Bronchial epithelial cell (primary cell): ENCODE measurements around the gene FXYD1. TPM values are rescaled to one million over a fixed set of nuclear protein-coding genes. Genes with fewer than 3 reads are reported as not detected.
A peak's percentile ranks its signal among the peaks of the same experiment; 100 is the strongest.

Experiments
- DNase-seq: peaks from one replicate; pipeline ENCODE4 v3.0.0-alpha.2; 2010; ENCODE audit warnings: low read depth
- FAIRE-seq: peaks from 2 replicates; lab custom pipeline; 2011; peaks lifted over from hg19 to GRCh38; lab: Jason Lieb, UNC
- H3K27me3 ChIP-seq: 2 replicates; pipeline ENCODE4 v1.5.1; 2011; ENCODE audit warnings: low read length; ENCODE audit not compliant: control insufficient read depth, insufficient read depth
- H3K36me3 ChIP-seq: 2 replicates; pipeline ENCODE4 v1.5.1; 2011; ENCODE audit warnings: low read length; ENCODE audit not compliant: control insufficient read depth, insufficient read depth
- H3K4me3 ChIP-seq: 2 replicates; pipeline ENCODE4 v1.5.1; 2011; ENCODE audit warnings: mild to moderate bottlenecking, low read depth, low read length, control low read depth
- CTCF ChIP-seq: IDR thresholded peaks from 2 replicates; pipeline ENCODE4 v1.5.1; 2011; ENCODE audit warnings: mild to moderate bottlenecking, moderate library complexity, low read length, control low read depth, inconsistent platforms; ENCODE audit not compliant: insufficient read depth, severe bottlenecking
- total RNA-seq: library from RNA; depleted of rRNA; stranded (reverse); fragments of >200 nt; gene quantifications from 2 replicates; pipeline ENCODE4 v1.2.1, GENCODE V29; 2014

FXYD1 gene
- total RNA-seq, 1 donor from 2014 or later, result not detected

DNA sequence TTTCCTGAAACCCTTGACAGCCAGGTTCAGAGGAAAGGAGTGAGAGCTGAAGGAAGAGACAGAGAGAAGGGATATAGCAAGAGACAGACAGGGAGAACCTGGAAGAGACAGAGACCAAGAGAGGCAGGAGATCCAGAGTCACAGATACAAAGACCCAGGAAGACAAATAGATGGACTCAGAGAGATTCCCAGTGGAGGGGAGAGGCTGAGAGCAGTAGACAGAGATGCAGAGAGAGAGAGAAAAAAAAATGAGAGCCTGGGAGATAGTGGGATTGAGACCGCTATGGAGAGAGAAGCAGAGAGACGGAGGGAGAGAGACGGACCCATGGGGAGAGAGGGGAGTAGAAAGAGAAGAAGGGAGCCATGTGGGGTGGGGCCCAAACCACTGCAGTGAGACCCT lies 5.2 kb downstream of the FXYD1 start:
- peaks cover 17% of the 10 kb centered on the region for H3K27me3 ChIP-seq
- FAIRE-seq (no peak), DNase-seq (no peak)
- H3K36me3 ChIP-seq, result no peaks in the 10 kb centered on the region
- H3K4me3 ChIP-seq, result no peak overlapping the region
- TF ChIP-seq CTCF, result no peak

- Histone ChIP-seq H3K4me3 (no peak overlapping the region), H3K36me3 (no peaks in the 10 kb centered on the region), H3K27me3 (peaks cover 17% of the 10 kb centered on the region)
- no peak for DNase-seq
- FAIRE-seq, result no peak
- no peak for TF ChIP-seq CTCF
Measured at GRCh38 chr19:35144259-35144599, 5.6 kb downstream of the FXYD1 start.

- no peak for FAIRE-seq
- TF ChIP-seq CTCF, result no peak
- peaks cover 17% of the 10 kb centered on the region for H3K27me3 ChIP-seq
- H3K36me3 ChIP-seq, result no peaks in the 10 kb centered on the region
- DNase-seq, result peak; percentile 61
- H3K4me3 ChIP-seq, result no peak overlapping the region
Measured at GRCh38 chr19:35144600-35145436, 6.2 kb downstream of the FXYD1 start.

- no peaks in the 10 kb centered on the region for H3K36me3 ChIP-seq
- DNase-seq (no peak), FAIRE-seq (peak; percentile 76)
- H3K4me3 ChIP-seq, result no peak overlapping the region
- peaks cover 17% of the 10 kb centered on the region for H3K27me3 ChIP-seq
- TF ChIP-seq CTCF, result no peak
Measured at GRCh38 chr19:35146746-35147459, 8.3 kb downstream of the FXYD1 start.

DNA sequence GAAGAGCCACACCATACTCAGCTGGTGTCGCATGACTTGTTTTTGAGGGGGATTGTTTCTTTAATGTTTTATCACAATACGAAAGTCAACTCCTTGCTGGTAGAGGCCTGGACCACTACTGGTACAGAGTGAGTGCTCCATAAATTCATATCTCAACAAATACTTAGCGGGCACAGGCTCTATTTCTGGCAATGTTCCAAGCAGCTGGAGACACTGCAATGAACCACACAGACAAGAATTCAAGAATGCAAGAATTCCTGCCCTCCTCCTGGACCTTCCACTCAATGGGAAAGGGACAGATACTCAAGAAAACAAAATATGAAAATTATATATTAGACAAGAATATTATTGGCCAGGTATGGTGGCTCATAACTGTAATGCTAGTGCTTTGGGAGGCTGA lies 10.8 kb downstream of the FXYD1 start:
- DNase-seq, result no peak
- FAIRE-seq, result no peak
- no peak overlapping the region for H3K4me3 ChIP-seq
- no peak for TF ChIP-seq CTCF
- no peaks in the 10 kb centered on the region for H3K36me3 ChIP-seq
- H3K27me3 ChIP-seq, result no peaks in the 10 kb centered on the region
